H1 (cell line): ENCODE measurements around the gene NEO1. TPM values are rescaled to one million over a fixed set of nuclear protein-coding genes. Genes with fewer than 3 reads are reported as not detected.

ENCODE experiments used
- CTCF ChIA-PET: fragments of 300-600 bp; sonication (Branson Sonifier 250); formaldehyde crosslinking; loops from one replicate; lab custom pipeline; 2021; ENCODE audit not compliant: partially characterized antibody; lab: Charles Lee
- POLR2A ChIA-PET: fragments of 300-600 bp; sonication (Branson Sonifier 250); formaldehyde crosslinking; loops from one replicate; lab custom pipeline; 2021; ENCODE audit warnings: inconsistent platforms; ENCODE audit not compliant: partially characterized antibody; lab: Charles Lee
- DNase-seq, 2 experiments: peaks; one replicate each; pipeline versions ENCODE4 v3.0.0 to v3.0.0-alpha.2; 2010 to 2022; ENCODE audit warnings: low spot score in 2 of 2, low read depth in 1 of 2, mixed read lengths in 1 of 2
- FAIRE-seq: peaks from 2 replicates; lab custom pipeline; 2011; peaks lifted over from hg19 to GRCh38; lab: Jason Lieb, UNC
- H2AFZ ChIP-seq: 2 replicates; pipeline ENCODE4 v1.8.1; 2012; ENCODE audit warnings: low read length, inconsistent platforms
- H2AK5ac ChIP-seq: 2 replicates; pipeline ENCODE4 v1.6.1; 2013; ENCODE audit warnings: low read depth, low read length
- H2BK120ac ChIP-seq: replicated peaks from 2 replicates; pipeline ENCODE3; 2013; ENCODE audit warnings: low read depth, low read length, inconsistent platforms
- H2BK12ac ChIP-seq: 2 replicates; pipeline ENCODE4 v1.6.1; 2013; ENCODE audit warnings: low read depth, low read length
- H2BK15ac ChIP-seq: 2 replicates; pipeline ENCODE4 v1.6.1; 2013; ENCODE audit warnings: low read length
- H2BK20ac ChIP-seq: 2 replicates; pipeline ENCODE4 v1.6.1; 2013; ENCODE audit warnings: low read length
- H2BK5ac ChIP-seq: 2 replicates; pipeline ENCODE4 v1.6.1; 2013; ENCODE audit warnings: low read depth, low read length
- H3K14ac ChIP-seq: 2 replicates; pipeline ENCODE4 v1.6.1; 2013; ENCODE audit warnings: inconsistent platforms; ENCODE audit not compliant: insufficient read length
- H3K18ac ChIP-seq: 2 replicates; pipeline ENCODE4 v1.6.1; 2013; ENCODE audit warnings: low read length; ENCODE audit errors: extremely low read depth
- H3K23ac ChIP-seq: 2 replicates; pipeline ENCODE4 v1.6.1; 2013; ENCODE audit warnings: inconsistent platforms; ENCODE audit not compliant: insufficient read length
- H3K23me2 ChIP-seq: 2 replicates; pipeline ENCODE4 v1.6.1; 2013; ENCODE audit warnings: low read depth, low read length
- H3K27ac ChIP-seq: 2 replicates; pipeline ENCODE4 v1.6.1; 2011; ENCODE audit warnings: low read depth, low read length, inconsistent platforms
- H3K27me3 ChIP-seq, 4 experiments: replicated peaks in 1 of 4; 1 replicate in 1 of 4; 2 replicates in 3 of 4; pipeline versions ENCODE4 v1.6.1 to v1.8.1; 2011 to 2013; ENCODE audit warnings: low read length in 3 of 4, mild to moderate bottlenecking in 3 of 4, inconsistent platforms in 2 of 4, mixed read lengths in 2 of 4, moderate library complexity in 1 of 4; ENCODE audit not compliant: control insufficient read depth in 3 of 4, insufficient read depth in 3 of 4; ENCODE audit errors: extremely low read depth in 1 of 4
- H3K36me3 ChIP-seq, 4 experiments: 2 replicates each; pipeline versions ENCODE4 v1.6.1 to v1.8.1; 2011 to 2013; ENCODE audit warnings: mild to moderate bottlenecking in 4 of 4, low read length in 3 of 4, moderate library complexity in 2 of 4, control low read depth in 1 of 4, inconsistent platforms in 1 of 4; ENCODE audit not compliant: insufficient read depth in 4 of 4, control insufficient read depth in 2 of 4
- H3K4ac ChIP-seq: replicated peaks from 2 replicates; pipeline ENCODE3; 2013; ENCODE audit warnings: low read length, low read depth, mixed read lengths, inconsistent platforms; ENCODE audit not compliant: insufficient read length
- H3K4me1 ChIP-seq, 4 experiments: replicated peaks in 1 of 4; 1 replicate in 1 of 4; 2 replicates in 3 of 4; pipeline versions ENCODE4 v1.6.1 to v1.8.1; 2011 to 2013; ENCODE audit warnings: low read length in 3 of 4, inconsistent platforms in 2 of 4, mixed read lengths in 1 of 4; ENCODE audit not compliant: insufficient read depth in 4 of 4, control insufficient read depth in 3 of 4
- H3K4me2 ChIP-seq, 2 experiments: 2 replicates each; pipeline versions ENCODE4 v1.6.1 to v1.8.1; 2011 to 2013; ENCODE audit warnings: low read depth in 2 of 2, low read length in 2 of 2, control low read depth in 1 of 2, inconsistent platforms in 1 of 2, mild to moderate bottlenecking in 1 of 2; ENCODE audit not compliant: insufficient read depth in 1 of 2
- H3K4me3 ChIP-seq, 4 experiments: fragments of 200-600, 300-600 bp in 1 of 4; sonication (generic), shearing (Covaris generic), sonication (Bioruptor Twin) in 1 of 4; 2 replicates each; pipeline versions ENCODE4 v1.5.1 to v1.8.1; 2011 to 2016; ENCODE audit warnings: low read length in 4 of 4, low read depth in 3 of 4, control low read depth in 2 of 4, inconsistent platforms in 2 of 4, mild to moderate bottlenecking in 2 of 4, mixed read lengths in 1 of 4, moderate library complexity in 1 of 4; ENCODE audit not compliant: insufficient read depth in 2 of 4; ENCODE audit errors: extremely low read depth in 1 of 4
- H3K56ac ChIP-seq: replicated peaks from 2 replicates; pipeline ENCODE3; 2013; ENCODE audit warnings: low read depth, mild to moderate bottlenecking, mixed read lengths, low read length, inconsistent platforms; ENCODE audit not compliant: insufficient read length
- H3K79me1 ChIP-seq: 2 replicates; pipeline ENCODE4 v1.6.1; 2013; ENCODE audit warnings: low read depth, low read length, control low read depth
- H3K79me2 ChIP-seq, 2 experiments: 2 replicates each; pipeline versions ENCODE4 v1.6.1 to v1.8.1; 2012 to 2013; ENCODE audit warnings: low read length in 2 of 2, mild to moderate bottlenecking in 2 of 2, inconsistent platforms in 1 of 2; ENCODE audit not compliant: insufficient read depth in 2 of 2, control insufficient read depth in 1 of 2
- H3K9ac ChIP-seq, 4 experiments: replicated peaks in 1 of 4; 1 replicate in 1 of 4; 2 replicates in 3 of 4; pipeline versions ENCODE4 v1.6.1 to v1.8.1; 2011 to 2013; ENCODE audit warnings: low read depth in 3 of 4, low read length in 3 of 4, control low read depth in 2 of 4, mild to moderate bottlenecking in 2 of 4, moderate library complexity in 2 of 4, inconsistent platforms in 1 of 4; ENCODE audit errors: extremely low read depth in 1 of 4
- H3K9me3 ChIP-seq, 2 experiments: 2 replicates each; pipeline versions ENCODE4 v1.6.1 to v1.8.1; 2012 to 2013; ENCODE audit warnings: mild to moderate bottlenecking in 2 of 2, moderate library complexity in 2 of 2, control low read depth in 1 of 2, inconsistent platforms in 1 of 2, low read depth in 1 of 2, low read length in 1 of 2, mixed read lengths in 1 of 2; ENCODE audit not compliant: insufficient read depth in 2 of 2
- H4K20me1 ChIP-seq, 2 experiments: replicated peaks in 1 of 2; 2 replicates each; pipeline versions ENCODE3 to v1.8.1; 2011 to 2013; ENCODE audit warnings: inconsistent platforms in 2 of 2, low read length in 2 of 2, mild to moderate bottlenecking in 1 of 2; ENCODE audit not compliant: insufficient read depth in 2 of 2, control insufficient read depth in 1 of 2
- H4K5ac ChIP-seq: 2 replicates; pipeline ENCODE4 v1.6.1; 2013; ENCODE audit warnings: low read length, low read depth, mixed read lengths, inconsistent platforms; ENCODE audit not compliant: insufficient read length
- H4K8ac ChIP-seq: 2 replicates; pipeline ENCODE4 v1.8.0; 2013; ENCODE audit warnings: mild to moderate bottlenecking, moderate library complexity, low read length, inconsistent platforms; ENCODE audit not compliant: insufficient read depth; ENCODE audit errors: extremely low read depth
- H4K91ac ChIP-seq: replicated peaks from 2 replicates; pipeline ENCODE3; 2013; ENCODE audit warnings: low read length, mixed read lengths, inconsistent platforms; ENCODE audit not compliant: insufficient read length
- KDM1A ChIP-seq: fragments of 200-600, 300-600 bp; sonication (generic); IDR thresholded peaks from 2 replicates; pipeline ENCODE4 v1.7.1; 2016; ENCODE audit warnings: mild to moderate bottlenecking, low read length, borderline replicate concordance
- KDM5A ChIP-seq: fragments of 200-600 bp; IDR thresholded peaks from 2 replicates; pipeline ENCODE4 v1.7.1; 2012; ENCODE audit warnings: mild to moderate bottlenecking, low read length, inconsistent platforms, mixed read lengths
- POLR2A ChIP-seq, 2 experiments: IDR thresholded peaks; 1 replicate in 1 of 2; 2 replicates in 1 of 2; pipeline ENCODE4 v1.6.1; 2011; ENCODE audit warnings: low read depth in 2 of 2, low read length in 2 of 2, mild to moderate bottlenecking in 2 of 2; ENCODE audit errors: control extremely low read depth in 1 of 2
- SP1 ChIP-seq: IDR thresholded peaks from 2 replicates; pipeline ENCODE4 v1.6.1; 2011; ENCODE audit warnings: low read depth, low read length
- TBP ChIP-seq: IDR thresholded peaks from 2 replicates; pipeline ENCODE4 v1.6.1; 2011; ENCODE audit warnings: low read depth, low read length, improper control_type of control experiment
- ZNF274 ChIP-seq: IDR thresholded peaks from 2 replicates; pipeline ENCODE4 v1.7.0; 2012; ENCODE audit warnings: low read length, borderline replicate concordance; ENCODE audit errors: extremely low read depth
- polyA plus RNA-seq, 7 experiments: library from polyadenylated mRNA; depleted of rRNA in 3 of 7; stranded (reverse) in 5 of 7; unstranded in 2 of 7; fragments of >200 nt in 5 of 7; fragments of 200-250 nt in 2 of 7; gene quantifications; 1 replicate in 5 of 7; 2 replicates in 1 of 7; 4 replicates in 1 of 7; pipeline versions ENCODE4 v1.2.1 to v1.2.3, GENCODE V29; 2011 to 2013; ENCODE audit warnings: missing spikeins in 2 of 7, mixed read lengths in 2 of 7
- total RNA-seq: library from RNA; stranded (reverse); fragmentation: NEBNext Ultra II Directional; extraction: Animal tissue kit (Norgen Biotek cat#: 25700); gene quantifications from 2 replicates; pipeline ENCODE4 v1.2.1, GENCODE V29; 2021

Gene NEO1
- total and polyA plus RNA-seq, 2 of the 8 experiments (the other 6 are each of a cell fraction or from before 2014, with no cell fraction given) = 36.0 to 51.0 TPM

DNA sequence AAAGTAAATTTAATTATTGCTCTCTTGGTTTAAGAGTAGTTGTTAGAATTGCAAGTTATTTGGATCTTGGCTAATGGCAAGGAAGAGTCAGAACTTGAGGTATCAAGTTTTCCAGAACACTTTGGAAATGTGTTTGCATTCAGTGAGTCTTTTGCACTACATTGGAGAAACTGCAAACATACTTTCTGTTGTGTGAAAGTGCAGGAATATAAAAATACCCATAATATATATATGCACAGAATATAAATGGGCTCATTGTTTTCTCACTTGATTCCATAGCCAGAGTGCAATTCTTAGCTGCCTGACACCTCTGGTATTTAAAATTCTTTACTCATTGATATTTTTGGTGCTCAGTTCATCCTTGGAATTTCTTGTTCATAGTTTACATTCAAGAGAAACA lies 223.6 kb downstream of the NEO1 start:
- H2BK20ac ChIP-seq = no peak overlapping the region
- no peak overlapping the region for H3K4ac ChIP-seq
- FAIRE-seq = no peak
- no peak overlapping the region for H2AFZ ChIP-seq
- H3K14ac ChIP-seq = no peak overlapping the region
- H3K36me3 ChIP-seq = peaks cover 0 to 9% (median 4%) of the 10 kb centered on the region in 4 experiments; a peak in 5 of 8 replicates
- POLR2A ChIA-PET = interaction anchor here (1.0 kb wide), 1 partner anchor 471 kb away, joined by 3 read pairs; no protein-coding TSS in a partner anchor
- H4K91ac ChIP-seq = no peak overlapping the region
- no peak overlapping the region for H3K27ac ChIP-seq
- no peak for DNase-seq
- H3K9ac ChIP-seq = no peak overlapping the region
- H3K4me2 ChIP-seq = no peak overlapping the region
- H3K4me1 ChIP-seq = no peaks in the 10 kb centered on the region
- H3K27me3 ChIP-seq = no peaks in the 10 kb centered on the region
- no peaks in the 10 kb centered on the region for H3K79me1 ChIP-seq
- H2BK15ac ChIP-seq = no peak overlapping the region
- H4K20me1 ChIP-seq = peaks cover 0 to 1% of the 10 kb centered on the region in 2 experiments
- no peak overlapping the region for H3K23ac ChIP-seq
- H2BK120ac ChIP-seq = no peak overlapping the region
- H3K79me2 ChIP-seq = no peaks in the 10 kb centered on the region
- no peak overlapping the region for H4K5ac ChIP-seq
- H3K18ac ChIP-seq = no peak overlapping the region
- CTCF ChIA-PET = interaction anchor here (0.6 to 6.1 kb wide), 6 partner anchors 7 to 912 kb away, joined by 3 to 53 read pairs (median 3); no protein-coding TSS in a partner anchor
- H2BK5ac ChIP-seq = no peak overlapping the region
- TF ChIP-seq ZNF274 = no peak
- TF ChIP-seq POLR2A (IDR thresholded peaks at IDR 0.05; ENCODE audit: control extremely low read depth in 1 of 2, low read depth in 2 of 2, low read length in 2 of 2) = no peak
- TF ChIP-seq SP1 = no peak
- TF ChIP-seq KDM5A = no peak
- no peak for TF ChIP-seq KDM1A
- no peak for TF ChIP-seq TBP
- H3K23me2 ChIP-seq = no peaks in the 10 kb centered on the region; the same call in 1 of the 2 replicates
- no peak overlapping the region for H2BK12ac ChIP-seq
- no peaks in the 10 kb centered on the region for H3K9me3 ChIP-seq
- H4K8ac ChIP-seq = no peak overlapping the region
- no peak overlapping the region for H3K56ac ChIP-seq
- no peak overlapping the region for H3K4me3 ChIP-seq
- H2AK5ac ChIP-seq = no peak overlapping the region
